GM19455 (cell line): Measurements from ENCODE around the gene CSAD.
A peak's percentile ranks its signal among the peaks of the same experiment; 100 is the strongest.

Source experiments
- ATAC-seq: cut with Tn5 transposase; IDR thresholded peaks from one replicate; pipeline ENCODE4 v1.9.1; 2021; ENCODE audit not compliant: unreplicated experiment

Gene CSAD

GRCh38 chr12:53180220-53180930 is at the start of gene CSAD, which contains the start of gene ZNF740:
TSS of gene CSAD (minus strand) at chr12:53180925. CDS start at chr12:53173470, 7,455 bp downstream.
TSS of gene ZNF740 (plus strand) at chr12:53180722. CDS start at chr12:53181984, 1,262 bp downstream.
- peak; percentile 94 for ATAC-seq

GRCh38 chr12:53230108-53230845 is 49.6 kb upstream of the CSAD start:
- no peak for ATAC-seq

GRCh38 chr12:53229454-53229853 is 48.7 kb upstream of the CSAD start:
- no peak for ATAC-seq

- ATAC-seq = no peak
Measured at GRCh38 chr12:53227836-53228235, 47.1 kb upstream of the CSAD start.

- no peak for ATAC-seq
Measured at GRCh38 chr12:53227341-53227740, 46.6 kb upstream of the CSAD start.

- ATAC-seq = no peak
Measured at GRCh38 chr12:53226815-53227214, 46.1 kb upstream of the CSAD start.

- no peak for ATAC-seq
Measured at GRCh38 chr12:53225635-53226424, 45.1 kb upstream of the CSAD start.

- no peak for ATAC-seq
Measured at GRCh38 chr12:53224897-53225634, 44.3 kb upstream of the CSAD start.

GRCh38 chr12:53224061-53224896 is 43.6 kb upstream of the CSAD start:
- ATAC-seq = no peak

- no peak for ATAC-seq
Measured at GRCh38 chr12:53223389-53224060, 42.8 kb upstream of the CSAD start.

GRCh38 chr12:53222806-53223261 is 42.1 kb upstream of the CSAD start:
- ATAC-seq = no peak

GRCh38 chr12:53222170-53222721 is 41.5 kb upstream of the CSAD start:
- ATAC-seq = no peak

- ATAC-seq = peak; percentile 23
Measured at GRCh38 chr12:53221203-53222080, 40.7 kb upstream of the CSAD start.

GRCh38 chr12:53220694-53221202 is 40.0 kb upstream of the CSAD start:
- ATAC-seq = peak; percentile 60

- peak; percentile 41 for ATAC-seq
Measured at GRCh38 chr12:53219956-53220693, 39.4 kb upstream of the CSAD start.

GRCh38 chr12:53219292-53219955 is 38.7 kb upstream of the CSAD start:
- ATAC-seq = no peak
